T follicular helper cell (primary cell): ENCODE results near the gene INO80E.
"Not testable (repeated sequence)": the region's sequence is repeated elsewhere in the genome, so short reads cannot be mapped to it uniquely, and the experiment has no call there.

Source experiments
- DNase-seq: peaks from one replicate; pipeline ENCODE4 v3.0.0-alpha.2; 2020; ENCODE audit warnings: low read depth

INO80E gene

DNA sequence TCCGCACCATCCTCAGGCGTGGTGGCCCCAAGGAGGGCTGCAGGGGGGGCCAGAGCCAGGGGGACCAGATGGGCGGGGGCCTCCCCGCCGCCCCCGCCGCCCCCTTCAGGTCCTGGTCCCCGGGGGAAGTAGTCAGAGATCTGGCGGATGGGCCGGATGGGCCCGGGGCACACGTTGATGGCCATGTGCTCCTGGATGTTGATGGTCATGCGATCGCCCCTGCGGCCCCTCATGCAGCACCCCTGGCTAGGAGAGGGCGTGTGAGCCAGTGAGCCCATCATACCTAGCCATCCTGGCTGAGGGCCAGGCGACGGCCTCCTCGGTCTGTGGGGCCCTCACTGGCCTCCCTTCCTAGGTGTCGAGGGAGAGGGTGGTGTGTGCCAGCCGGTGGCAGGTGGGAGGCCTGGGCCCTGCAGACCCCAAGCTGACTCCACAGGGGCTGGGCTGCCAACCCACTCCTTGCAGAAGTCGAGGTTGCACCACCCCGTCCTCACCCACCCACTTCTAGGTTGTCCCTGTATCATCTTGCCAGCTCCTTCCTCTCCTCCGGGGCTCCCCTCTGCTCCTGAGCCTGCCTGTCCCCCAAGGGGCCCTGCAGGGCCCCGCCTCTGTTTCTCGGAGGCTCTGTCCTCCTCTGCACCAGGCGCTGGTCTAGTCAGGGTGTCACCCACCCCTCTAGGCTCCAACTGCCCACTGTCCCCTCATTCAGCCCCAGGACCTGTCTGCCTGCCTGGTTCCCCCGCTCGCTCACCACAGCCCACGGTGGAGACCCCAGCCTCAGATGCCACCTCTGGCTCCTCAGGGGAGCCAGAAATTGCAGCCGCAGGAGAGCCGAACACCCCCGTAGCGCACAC is 14.2 kb downstream of the INO80E start:
- no peak for DNase-seq

DNA sequence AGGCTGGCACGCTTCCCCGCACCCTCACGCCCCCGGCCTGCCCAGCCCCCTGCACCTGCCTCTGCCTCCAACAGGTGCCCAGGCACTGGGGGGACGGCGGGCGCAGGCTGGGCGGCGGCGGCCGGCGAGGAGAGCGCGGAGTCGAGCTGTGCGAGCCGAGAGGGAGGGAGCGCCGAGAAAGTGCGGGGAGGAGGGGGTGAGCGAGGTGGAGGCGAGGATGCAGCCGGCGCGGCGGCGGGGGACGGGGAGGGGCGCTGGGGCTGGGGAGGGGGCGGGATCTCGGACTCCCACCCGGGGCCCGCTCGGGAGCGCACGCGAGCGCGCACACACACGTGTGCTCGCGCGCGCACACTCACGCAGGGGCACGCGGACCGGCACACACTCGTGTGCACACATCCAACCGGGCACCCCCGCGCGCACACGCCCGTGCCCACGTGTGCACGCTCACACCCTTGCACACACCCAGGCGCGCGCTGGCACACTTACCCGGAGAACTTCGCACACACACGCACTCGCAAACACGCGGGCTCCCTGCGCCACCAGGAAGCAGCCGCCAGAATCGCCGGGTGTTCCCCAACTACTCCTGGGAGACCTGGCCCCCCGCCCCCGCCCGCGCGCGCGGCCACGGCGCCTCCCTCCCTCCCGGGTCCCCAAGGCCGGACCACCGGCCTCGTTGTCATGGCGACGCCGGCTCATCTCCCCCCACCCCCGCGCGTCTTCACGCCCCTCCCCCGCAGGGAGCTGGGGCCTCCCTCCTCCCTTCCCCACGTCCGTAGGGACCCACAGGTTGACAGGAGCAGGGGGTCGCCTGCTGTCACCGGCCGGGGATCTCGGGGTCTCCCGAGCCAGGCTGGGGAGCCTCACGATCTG is 15.0 kb downstream of the INO80E start, which contains the start of gene DOC2A:
Gene DOC2A (minus strand): TSS at position 184 of the 870 bp plus-strand sequence. CDS start 805 bp downstream, outside the sequence.
- DNase-seq: no peak

DNA sequence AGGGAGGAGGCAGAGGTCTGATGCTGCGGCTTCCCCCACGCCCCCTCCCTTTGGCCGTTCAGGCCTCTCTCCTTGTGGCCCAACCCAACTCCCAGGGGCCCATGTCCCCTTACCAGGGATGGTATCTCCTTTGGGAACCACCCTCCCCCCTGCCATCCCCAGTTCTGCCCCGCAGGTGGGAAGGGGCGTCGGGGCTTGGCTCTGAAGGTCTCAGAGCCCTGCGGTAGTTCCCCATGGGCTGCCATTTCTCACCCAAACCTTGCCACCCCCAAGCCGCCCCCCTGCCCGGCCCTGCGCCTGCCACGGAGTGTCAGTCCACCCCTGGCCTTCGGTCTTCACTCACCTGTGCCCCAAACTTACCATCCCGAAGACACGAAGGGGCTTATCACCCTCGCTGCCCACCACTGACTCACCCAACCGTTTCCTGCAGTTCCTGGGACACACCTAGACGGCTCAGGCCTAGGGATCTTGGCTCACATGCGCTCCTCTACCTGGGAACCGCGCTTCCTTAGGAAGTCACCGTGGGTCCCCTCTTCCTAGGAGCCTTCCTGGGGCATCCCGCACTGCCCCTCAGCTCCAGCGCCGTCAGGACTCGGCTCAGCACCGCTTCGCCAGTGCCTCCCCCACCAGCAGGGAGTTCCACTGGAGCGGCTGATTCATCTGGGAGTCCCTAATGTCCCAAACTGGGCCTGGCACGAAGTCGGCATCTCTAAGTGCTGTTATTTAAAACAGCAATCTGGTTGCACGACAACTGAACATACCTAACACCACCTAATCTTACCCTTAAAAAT is 15.9 kb downstream of the INO80E start:
- DNase-seq: no peak

DNA sequence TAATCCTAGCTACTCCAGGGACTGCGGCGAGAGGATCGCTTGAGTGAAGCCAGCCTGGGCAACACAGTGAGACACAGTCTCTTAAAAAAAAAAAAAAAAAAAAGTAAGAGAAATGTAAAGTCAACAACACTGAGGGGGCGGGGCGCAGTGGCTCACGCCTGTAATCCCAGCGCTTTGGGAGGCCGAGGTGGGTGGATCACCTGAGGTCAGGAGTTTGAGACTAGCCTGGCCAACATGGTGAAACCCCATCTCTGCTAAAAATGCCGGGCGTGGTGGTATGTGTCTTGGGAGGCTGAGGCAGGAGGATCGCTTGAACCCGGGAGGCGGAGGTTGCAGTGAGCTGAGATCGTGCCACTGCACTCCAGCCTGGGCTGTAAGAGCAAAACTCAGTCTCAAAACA is 16.6 kb downstream of the INO80E start:
- not testable (repeated sequence) for DNase-seq

DNA sequence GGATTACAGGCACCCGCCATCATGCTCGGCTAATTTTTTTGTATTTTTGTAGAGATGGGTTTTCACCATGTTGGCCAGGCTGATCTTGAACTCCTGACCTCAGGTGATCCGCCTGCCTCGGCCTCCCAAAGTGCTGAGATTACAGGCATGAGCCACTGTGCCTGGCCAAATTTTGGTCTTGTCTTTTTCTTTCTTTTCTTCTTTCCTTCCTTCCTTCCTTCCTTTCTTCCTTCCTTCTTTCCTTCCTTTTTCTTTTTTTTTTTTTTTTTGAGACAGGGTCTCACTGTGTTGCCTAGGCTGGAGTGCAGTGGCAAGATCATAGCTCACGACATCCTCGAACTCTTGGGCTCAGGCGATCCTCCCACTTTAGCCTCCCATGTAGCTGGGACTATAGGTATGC is 19.4 kb downstream of the INO80E start:
- not testable (repeated sequence) for DNase-seq

DNA sequence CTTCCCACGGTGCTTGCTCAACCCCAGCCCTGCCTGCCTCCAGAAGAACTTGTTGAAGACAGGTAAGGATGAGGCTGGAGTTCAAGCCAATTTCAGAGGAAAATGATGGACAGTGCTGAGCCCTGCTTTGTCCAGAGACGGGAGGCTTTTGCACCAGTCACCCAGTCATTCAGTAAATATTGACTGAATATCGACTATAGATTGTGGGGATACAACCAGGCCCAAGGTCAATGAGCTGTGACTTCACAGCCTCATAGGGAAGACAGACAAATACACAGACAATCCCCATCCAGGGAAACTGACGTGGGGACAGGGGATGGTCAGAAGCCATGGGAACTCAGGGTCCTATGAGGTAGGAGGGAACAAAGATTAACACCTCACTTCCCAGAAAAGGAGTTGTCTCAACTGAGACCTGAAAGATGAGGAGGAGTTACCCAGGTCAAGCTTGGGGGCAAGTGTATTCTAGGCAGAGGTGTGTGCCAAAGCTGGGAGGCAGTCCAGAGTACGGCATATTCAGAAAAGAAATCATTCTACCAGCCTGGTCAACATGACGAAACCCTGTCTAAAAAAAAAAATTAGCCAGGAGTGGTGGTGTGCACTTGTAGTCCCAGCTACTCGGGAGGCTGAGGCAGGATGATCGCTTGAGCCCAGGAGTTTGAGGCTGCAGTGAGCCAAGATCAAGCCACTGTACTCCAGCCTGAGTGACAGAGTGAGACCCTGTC is 20.7 kb downstream of the INO80E start:
- no peak for DNase-seq

DNA sequence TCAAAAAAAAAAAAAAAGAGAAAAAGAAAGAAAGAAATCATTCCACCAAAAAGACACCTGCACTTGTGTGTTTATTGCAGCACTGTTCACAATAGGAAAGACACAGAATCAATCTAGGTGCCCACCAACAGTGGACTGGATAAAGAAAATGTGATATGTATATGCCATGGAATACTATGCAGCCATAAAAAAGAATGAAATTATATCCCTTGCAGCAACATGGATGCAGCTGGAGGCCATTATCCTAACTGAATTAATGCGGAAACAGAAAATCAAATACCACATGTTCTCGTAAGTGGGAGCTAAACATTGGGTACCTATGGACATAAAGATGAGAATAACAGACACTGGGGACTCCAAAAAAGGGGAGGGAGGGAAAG is 21.2 kb downstream of the INO80E start:
- no peak for DNase-seq

DNA sequence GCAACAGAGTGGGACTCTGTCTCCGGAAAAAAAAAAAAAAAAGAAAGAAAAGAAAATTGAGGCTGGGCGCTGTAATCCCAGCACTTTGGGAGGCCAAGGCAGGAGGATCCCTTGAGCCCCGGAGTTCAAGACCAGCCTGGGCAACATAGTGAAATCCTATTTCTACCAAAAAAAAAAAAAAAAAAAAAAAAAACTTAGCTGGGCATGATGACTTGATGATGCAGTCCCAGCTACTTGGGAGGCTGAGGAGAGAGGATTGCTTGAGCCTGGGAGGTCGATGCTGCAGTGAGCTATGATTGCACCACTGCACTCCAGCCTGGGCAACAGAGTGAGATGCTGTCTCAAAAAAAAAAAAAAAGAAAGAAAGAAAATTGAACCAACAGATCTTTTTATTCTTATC is 21.9 kb downstream of the INO80E start:
- not testable (repeated sequence) for DNase-seq

DNA sequence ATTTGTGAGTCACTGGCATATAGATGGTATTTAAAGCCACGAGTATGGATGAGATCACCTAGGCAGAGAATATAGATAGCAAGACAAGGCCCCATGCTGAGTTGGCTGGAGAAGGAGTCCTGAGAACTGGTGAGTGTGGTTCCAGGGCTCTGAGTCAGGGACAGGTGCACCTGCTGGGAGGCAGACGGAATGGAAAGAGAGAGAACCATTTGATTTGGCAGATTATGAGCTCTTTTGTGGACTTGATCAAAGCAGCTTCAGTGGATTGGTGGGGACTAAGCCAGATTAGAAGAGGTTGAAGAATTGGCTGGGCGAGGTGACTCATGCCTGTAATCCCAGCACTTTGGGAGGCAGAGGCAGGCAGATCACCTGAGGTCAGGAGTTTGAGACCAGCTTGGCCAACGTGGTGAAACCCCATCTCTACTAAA is 22.7 kb downstream of the INO80E start:
- DNase-seq: no peak

DNA sequence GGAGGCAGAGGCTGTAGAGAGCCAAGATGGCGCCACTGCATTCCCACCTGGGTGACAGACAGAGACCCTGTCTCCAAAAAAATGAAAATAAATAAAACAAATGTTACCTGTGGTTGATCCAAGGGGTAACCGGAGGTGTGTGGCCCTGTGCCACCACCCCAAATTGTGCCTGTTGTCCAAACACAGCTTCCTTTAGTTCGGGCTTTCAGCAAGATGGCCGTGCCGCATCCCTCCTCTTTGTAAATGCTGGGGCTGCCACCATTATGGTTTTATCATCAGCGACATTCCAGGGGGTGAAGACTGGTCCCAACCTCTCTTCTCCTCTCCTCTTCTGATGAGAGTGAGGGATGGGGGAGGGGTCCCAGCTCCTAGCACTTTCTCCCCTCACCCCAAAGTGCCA is 26.8 kb downstream of the INO80E start, which contains the start of gene C16orf92:
Gene C16orf92 (plus strand): TSS at position 312 of the 400 bp plus-strand sequence. CDS start 143 bp downstream, outside the sequence.
- DNase-seq: no peak

DNA sequence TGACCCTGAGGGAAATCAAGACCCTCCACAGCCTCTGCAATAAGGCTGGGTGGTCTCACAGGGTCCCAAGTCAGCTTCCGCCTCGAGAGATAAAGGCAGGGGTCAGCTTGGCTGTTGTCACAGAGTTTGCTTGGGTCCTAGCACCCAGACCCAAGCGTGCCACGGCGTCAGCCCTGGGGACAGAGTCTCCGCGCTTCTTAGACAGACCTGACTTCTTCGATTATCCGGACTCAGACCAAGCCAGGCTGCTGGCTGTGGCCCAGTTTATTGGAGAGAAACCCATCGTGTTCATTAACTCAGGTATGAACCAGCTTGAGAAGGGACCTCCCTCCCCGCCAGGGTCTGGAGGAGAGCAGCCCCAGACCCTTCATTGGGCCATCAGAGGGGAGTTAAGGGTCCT is 27.5 kb downstream of the INO80E start:
- no peak for DNase-seq

DNA sequence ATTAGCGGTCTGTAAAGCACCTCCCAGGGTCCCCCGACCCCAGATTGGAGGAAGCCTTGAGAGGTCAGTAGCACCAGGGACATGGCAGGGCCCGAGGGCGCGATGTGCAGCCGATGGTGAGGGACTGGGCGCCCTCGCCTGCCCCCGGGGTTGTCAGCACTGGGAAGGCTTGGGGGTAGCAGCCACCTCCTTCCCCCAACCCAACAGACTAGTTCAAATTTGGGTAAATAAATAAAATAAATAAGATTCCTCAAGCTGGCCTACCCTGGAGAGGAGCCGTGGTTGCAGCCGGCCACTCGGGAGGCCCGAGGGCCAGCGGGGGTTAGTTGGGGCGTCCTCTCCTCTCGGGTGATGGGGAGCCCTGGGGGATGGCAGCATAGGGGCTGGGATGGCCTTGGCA is 28.4 kb downstream of the INO80E start:
- no peak for DNase-seq

DNA sequence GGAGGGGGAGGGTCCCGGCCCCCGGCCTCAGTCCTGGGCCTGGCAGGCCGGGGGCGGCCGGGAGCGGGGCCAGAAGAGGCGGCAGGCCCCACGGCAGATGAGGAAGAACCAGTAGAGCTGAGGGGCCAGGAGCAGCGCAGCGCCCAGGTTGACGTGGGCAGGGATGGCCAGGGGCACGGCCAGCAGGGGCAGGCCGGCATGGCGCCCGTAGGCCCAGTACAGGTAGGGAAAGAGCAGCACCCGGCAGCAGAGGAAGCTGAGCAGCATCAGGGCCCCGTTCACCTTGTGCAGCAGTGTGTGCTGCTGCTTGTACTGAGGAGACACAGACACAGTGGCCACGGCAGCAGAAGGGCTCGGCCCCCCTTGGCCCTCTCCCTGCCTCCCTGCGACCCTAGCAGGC is 29.1 kb downstream of the INO80E start:
- no peak for DNase-seq

DNA sequence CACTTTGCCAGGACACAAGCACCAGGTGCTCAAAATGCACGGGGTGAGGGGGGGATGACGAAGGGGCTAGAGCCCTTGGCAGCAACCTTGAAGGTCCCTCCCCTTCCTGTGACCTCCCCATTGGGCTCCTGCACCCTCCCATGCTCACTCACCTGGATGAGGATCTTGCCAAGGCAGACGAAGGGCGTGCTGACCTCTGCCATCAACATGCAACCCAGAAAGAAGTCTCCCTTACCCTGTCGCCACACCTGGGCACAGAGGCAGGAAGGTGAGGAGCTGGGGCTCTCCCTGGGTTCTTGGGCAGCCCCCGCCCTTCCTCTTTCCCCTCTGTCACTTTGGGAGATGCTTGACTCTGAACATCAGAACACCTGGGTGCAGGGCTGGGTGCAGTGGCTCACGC is 29.5 kb downstream of the INO80E start:
- DNase-seq: no peak

DNA sequence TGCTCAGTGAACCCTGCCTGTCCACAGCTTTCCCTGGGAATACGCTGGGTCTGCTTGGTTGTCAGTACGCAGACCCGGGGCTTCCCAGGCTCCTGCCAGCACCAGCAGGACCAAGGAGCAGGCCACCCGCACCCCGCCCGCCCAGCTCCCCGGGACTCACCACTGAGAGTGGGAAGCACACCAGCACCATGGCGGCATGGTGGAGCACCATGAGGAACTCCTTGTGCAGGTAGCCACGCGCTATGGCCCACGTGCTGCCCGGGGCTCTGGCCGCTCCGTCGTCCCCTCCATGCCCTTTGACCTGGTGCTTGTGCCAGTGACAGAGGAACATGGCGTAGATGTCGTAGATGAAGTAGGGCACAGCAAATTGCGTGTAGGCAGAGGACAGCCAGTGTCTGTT is 30.4 kb downstream of the INO80E start:
- no peak for DNase-seq

DNA sequence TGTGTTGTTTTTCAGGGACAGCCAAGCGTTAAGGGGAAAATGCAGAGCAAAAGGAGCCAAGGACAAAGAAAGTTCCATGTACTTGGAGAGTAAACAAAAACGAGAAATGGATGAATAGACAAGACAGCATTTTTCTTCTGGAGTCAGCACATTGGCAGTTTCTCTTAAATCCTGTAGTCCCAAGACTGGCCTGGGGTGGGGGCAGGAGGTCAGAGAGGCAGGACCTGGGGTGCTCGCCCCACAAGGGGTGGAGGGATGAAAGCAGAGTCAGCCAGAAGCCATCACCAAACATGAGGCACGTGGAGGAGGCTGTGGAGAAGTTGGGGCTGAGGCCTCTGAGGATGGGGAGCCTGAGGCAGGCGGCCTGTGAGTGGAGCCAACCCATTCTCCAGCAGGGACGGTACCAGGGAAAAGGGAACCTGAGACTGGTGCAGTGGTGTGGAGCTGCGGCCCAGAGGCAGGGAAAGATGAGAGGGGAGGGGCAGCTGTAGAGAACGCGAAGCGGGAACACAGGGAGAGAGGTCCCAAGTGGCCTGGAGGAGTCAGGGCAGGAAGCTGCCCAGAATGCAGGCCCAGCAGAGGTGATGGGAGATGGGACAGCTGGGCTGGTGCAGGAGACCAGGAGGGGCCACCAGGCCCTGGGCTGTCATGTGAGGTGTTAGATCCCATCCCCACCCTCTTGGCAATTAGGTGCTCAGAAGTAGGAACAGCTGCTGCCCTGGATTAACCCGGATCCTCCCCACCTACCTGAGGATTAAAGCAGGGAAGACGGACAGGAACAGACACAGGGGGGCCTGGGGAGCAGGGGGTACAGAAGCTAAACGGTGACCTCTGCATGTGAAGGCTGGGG is 31.8 kb downstream of the INO80E start:
- DNase-seq: no peak

DNA sequence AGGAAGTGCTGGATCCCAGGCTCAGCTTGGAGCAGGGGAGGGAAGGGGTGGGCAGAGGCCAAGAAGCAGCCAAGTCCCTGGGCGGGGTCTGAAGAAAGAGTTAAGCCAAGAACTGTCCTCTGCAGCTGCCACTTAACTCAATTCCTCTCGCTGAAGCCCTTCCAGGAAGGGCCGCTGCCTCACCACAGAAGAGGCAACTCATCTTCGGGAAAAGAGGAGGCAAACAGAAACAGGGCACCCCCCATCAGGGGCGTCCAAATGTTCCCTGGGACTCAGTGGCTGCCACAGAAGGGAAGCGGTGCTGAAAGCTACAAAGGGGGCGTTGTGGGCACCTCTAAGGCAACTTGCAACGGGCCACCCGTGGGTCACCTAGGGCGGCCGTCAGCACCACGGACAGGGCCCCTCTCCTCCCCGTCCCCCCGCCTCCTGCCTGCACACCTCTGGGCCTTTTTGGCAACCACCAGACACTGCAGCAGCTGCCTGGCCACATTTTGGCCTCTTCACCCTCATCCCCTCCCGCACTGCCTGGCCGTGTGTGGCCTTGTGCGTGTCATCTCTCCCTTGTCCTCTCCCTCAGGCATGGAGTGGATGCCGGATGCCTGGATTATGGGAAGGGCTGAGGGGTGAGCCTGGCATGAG is 32.5 kb downstream of the INO80E start:
- DNase-seq: no peak

DNA sequence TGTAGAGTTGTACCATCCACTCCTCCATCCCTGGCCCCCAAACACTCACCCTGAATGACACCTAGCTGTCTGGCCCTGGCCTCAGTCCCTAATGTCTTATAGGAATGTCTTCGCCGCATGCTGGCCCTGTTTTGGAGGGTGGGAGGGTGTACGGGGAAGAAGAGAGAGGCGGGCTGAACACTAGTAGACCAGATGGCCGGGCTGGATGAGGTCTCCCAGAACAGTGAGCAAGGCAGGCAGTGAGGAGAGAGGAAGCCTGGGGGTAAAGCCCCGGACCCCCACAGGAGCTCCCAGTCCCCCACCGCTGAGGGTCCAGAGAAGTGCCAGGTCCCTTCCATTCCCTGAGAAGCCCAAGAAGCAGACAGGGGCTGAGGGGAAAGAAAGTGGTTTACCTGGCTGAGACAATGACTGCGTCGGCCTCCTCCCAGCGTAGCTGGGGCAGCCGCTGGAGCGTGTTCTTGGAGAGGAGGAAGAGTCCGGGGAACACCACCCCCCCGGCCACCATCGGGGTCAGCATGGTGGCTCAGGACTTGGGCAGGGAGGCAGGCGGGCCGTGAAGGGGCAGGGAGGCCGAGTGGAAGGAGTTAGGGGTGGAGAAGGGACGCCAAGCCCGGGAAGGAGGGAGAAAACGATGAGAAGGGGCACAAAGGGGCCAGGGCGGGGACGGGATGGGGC is 34.1 kb downstream of the INO80E start:
- DNase-seq: no peak

DNA sequence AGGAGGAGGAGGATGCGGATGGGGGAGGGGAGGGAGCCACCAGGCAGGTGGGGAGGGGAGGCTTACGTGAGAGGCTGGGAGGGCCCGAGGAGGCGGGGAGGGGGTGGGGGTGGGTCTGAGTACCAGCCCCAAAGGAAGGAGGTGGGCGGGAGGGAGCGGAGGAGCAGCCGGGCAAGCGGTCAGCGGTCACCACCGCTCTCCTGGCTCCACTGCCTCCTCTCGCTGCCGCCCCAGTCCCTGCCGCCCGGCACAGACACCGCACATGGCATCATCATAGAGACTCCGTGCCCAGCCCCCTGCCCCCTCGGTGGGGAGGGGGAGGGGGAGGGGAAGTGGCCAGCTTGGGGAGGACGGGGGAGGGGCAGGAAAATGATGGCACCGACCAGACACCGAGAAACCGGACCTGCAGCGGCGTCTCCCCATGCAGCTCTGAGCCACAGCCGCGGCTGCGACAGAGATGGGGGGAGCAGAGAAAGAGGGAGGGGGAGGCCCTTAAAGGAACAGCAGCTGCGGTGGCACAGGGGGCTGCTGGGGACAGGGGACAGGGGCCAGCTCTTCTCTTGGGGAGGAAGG is 34.9 kb downstream of the INO80E start, which contains the start of gene TLCD3B:
Gene TLCD3B (minus strand): TSS at position 431 of the 573 bp plus-strand sequence. CDS start 744 bp downstream, outside the sequence.
- DNase-seq: no peak
